Skin epidermis (tissue), 12 donors: ENCODE measurements around the gene RFNG.
"Not testable (repeated sequence)": the region's sequence is repeated elsewhere in the genome, so short reads cannot be mapped to it uniquely, and the experiment has no call there.

ENCODE experiments used
- H3K27ac ChIP-seq, 21 experiments: fragments of 200-600 bp; sonication (generic) in 11 of 21; one replicate each; pipeline ENCODE4 v1.5.0; 2020; ENCODE audit warnings: mild to moderate bottlenecking in 3 of 21, inconsistent platforms in 2 of 21, moderate library complexity in 2 of 21
- H3K4me3 ChIP-seq, 7 experiments: fragments of 200-600 bp; sonication (generic) in 2 of 7; one replicate each; pipeline ENCODE4 v1.5.0; 2020; ENCODE audit warnings: inconsistent platforms in 2 of 7, mild to moderate bottlenecking in 2 of 7, moderate library complexity in 1 of 7

The RFNG gene

GRCh38 chr17:82050761-82051641 lies 610 bp downstream of the RFNG start:
- H3K27ac ChIP-seq, result peak overlapping the region; percentile 37 to 91 (median 81)

GRCh38 chr17:82050152-82050760 lies 1.4 kb downstream of the RFNG start:
- Histone ChIP-seq H3K27ac (peak overlapping the region in 13 of 21 experiments; percentile 55 to 91 (median 82)), H3K4me3 (peak overlapping the region in 5 of 7 experiments; percentile 67 to 88 (median 83))

More at GRCh38 chr17:82050761-82051641, 610 bp downstream of the RFNG start:
- H3K4me3 ChIP-seq, result peak overlapping the region; percentile 65 to 88 (median 78)

- H3K27ac ChIP-seq, result no peak overlapping the region
- H3K4me3 ChIP-seq, result no peak overlapping the region
Observed at GRCh38 chr17:82049521-82049971, 2.1 kb downstream of the RFNG start.

GRCh38 chr17:82049106-82049505 lies 2.5 kb downstream of the RFNG start:
- Histone ChIP-seq H3K27ac (no peak overlapping the region), H3K4me3 (no peak overlapping the region)

GRCh38 chr17:82048571-82048971 lies 3.0 kb downstream of the RFNG start:
- Histone ChIP-seq H3K4me3 (no peak overlapping the region), H3K27ac (no peak overlapping the region)

- Histone ChIP-seq H3K27ac (no peak overlapping the region), H3K4me3 (no peak overlapping the region)
Observed at GRCh38 chr17:82047914-82048570, 3.6 kb downstream of the RFNG start.

- Histone ChIP-seq H3K27ac (no peak overlapping the region), H3K4me3 (no peak overlapping the region)
Observed at GRCh38 chr17:82047379-82047778, 4.2 kb downstream of the RFNG start.

- no peak overlapping the region for H3K27ac ChIP-seq
- H3K4me3 ChIP-seq, result no peak overlapping the region
Observed at GRCh38 chr17:82046903-82047302, 4.7 kb downstream of the RFNG start.

- Histone ChIP-seq H3K27ac (no peak overlapping the region), H3K4me3 (no peak overlapping the region)
Observed at GRCh38 chr17:82045936-82046484, 5.6 kb downstream of the RFNG start.

- Histone ChIP-seq H3K4me3 (no peak overlapping the region), H3K27ac (no peak overlapping the region)
Observed at GRCh38 chr17:82043507-82043906, 8.1 kb downstream of the RFNG start.

- H3K4me3 ChIP-seq, result no peak overlapping the region
- no peak overlapping the region for H3K27ac ChIP-seq
Observed at GRCh38 chr17:82042649-82043048, 9.0 kb downstream of the RFNG start.

- no peak overlapping the region for H3K27ac ChIP-seq
- no peak overlapping the region for H3K4me3 ChIP-seq
Observed at GRCh38 chr17:82041144-82041814, 10.3 kb downstream of the RFNG start.

- Histone ChIP-seq H3K27ac (no peak overlapping the region), H3K4me3 (no peak overlapping the region)
Observed at GRCh38 chr17:82039695-82040299, 11.8 kb downstream of the RFNG start.

- H3K27ac ChIP-seq, H3K4me3 ChIP-seq: not testable (repeated sequence)
Observed at GRCh38 chr17:82038796-82039409, 12.7 kb downstream of the RFNG start.

- Histone ChIP-seq H3K27ac (peak overlapping the region in 9 of 21 experiments; percentile 65 to 90 (median 82)), H3K4me3 (peak overlapping the region; percentile 27 to 74 (median 60))
Observed at GRCh38 chr17:82037889-82038195, 13.8 kb downstream of the RFNG start.

- peak within 1 kb of the TSS; percentile 27 to 74 (median 60) for H3K4me3 ChIP-seq
Observed at GRCh38 chr17:82037092-82037888, 14.3 kb downstream of the RFNG start, which contains the start of gene DCXR. Gene DCXR (minus strand): TSS chr17:82037697. CDS start chr17:82037682, 15 bp downstream.

GRCh38 chr17:82036634-82037091 lies 14.9 kb downstream of the RFNG start:
- peak overlapping the region; percentile 52 to 95 (median 85) for H3K27ac ChIP-seq
- peak overlapping the region; percentile 27 to 74 (median 60) for H3K4me3 ChIP-seq

More at GRCh38 chr17:82037092-82037888, 14.3 kb downstream of the RFNG start, which contains the start of gene DCXR:
- peak within 1 kb of the TSS; percentile 52 to 95 (median 85) for H3K27ac ChIP-seq
